IMR-90 (cell line): ENCODE data around the gene CNKSR2. TPM values are rescaled to one million over a fixed set of nuclear protein-coding genes. Genes with fewer than 3 reads are reported as not detected.

Experiments
- ATAC-seq: fragments of 200-7000 bp; cut with Tn5 transposase; 2 replicates; pipeline ENCODE4 v1.9.1; 2020; ENCODE audit warnings: low read depth, mild to moderate bottlenecking, moderate library complexity
- BruUV-seq: library from RNA; stranded (reverse); fragments of 400-500 nt; replicated peaks from 2 replicates; lab custom pipeline; 2021; lab: Mats Ljungman, UMichigan
- CTCF ChIA-PET: fragments of 300-600 bp; formaldehyde crosslinking; extraction: SDS; loops from one replicate; lab custom pipeline; 2021; ENCODE audit warnings: antibody characterized with exemption; lab: Yijun Ruan, JAX
- POLR2A ChIA-PET: fragments of 300-600 bp; sonication (Branson Sonifier 250); formaldehyde crosslinking; loops from one replicate; lab custom pipeline; 2022; ENCODE audit warnings: antibody characterized with exemption; ENCODE audit not compliant: unreplicated experiment; lab: Charles Lee
- DNase-seq: peaks from one replicate; pipeline ENCODE4 v3.0.0; 2013
- H2AFZ ChIP-seq: replicated peaks from 2 replicates; pipeline ENCODE3; 2013; ENCODE audit warnings: low read length, mild to moderate bottlenecking; ENCODE audit not compliant: poor library complexity
- H2AK5ac ChIP-seq: 2 replicates; pipeline ENCODE4 v1.6.1; 2013; ENCODE audit warnings: low read depth, low read length, inconsistent platforms
- H2AK9ac ChIP-seq: replicated peaks from 2 replicates; pipeline ENCODE3; 2013; ENCODE audit warnings: mild to moderate bottlenecking, low read depth, low read length, moderate library complexity; ENCODE audit not compliant: poor library complexity
- H2BK120ac ChIP-seq: 2 replicates; pipeline ENCODE4 v1.6.1; 2013; ENCODE audit warnings: low read depth, low read length, inconsistent platforms
- H2BK15ac ChIP-seq: 3 replicates; pipeline ENCODE4 v1.6.1; 2013; ENCODE audit warnings: low read depth, low read length, inconsistent platforms
- H2BK20ac ChIP-seq: 2 replicates; pipeline ENCODE4 v1.6.1; 2013; ENCODE audit warnings: low read depth, mild to moderate bottlenecking, inconsistent platforms, low read length, moderate library complexity
- H2BK5ac ChIP-seq: 2 replicates; pipeline ENCODE4 v1.6.1; 2013; ENCODE audit warnings: mild to moderate bottlenecking, low read depth, low read length, inconsistent platforms; ENCODE audit not compliant: poor library complexity, severe bottlenecking
- H3K14ac ChIP-seq: replicated peaks from 2 replicates; pipeline ENCODE4 v1.6.1; 2013; ENCODE audit warnings: low read depth, low read length, inconsistent platforms
- H3K18ac ChIP-seq: 2 replicates; pipeline ENCODE4 v1.6.1; 2013; ENCODE audit warnings: low read depth, low read length, control low read depth
- H3K23ac ChIP-seq: 2 replicates; pipeline ENCODE4 v1.6.1; 2013; ENCODE audit warnings: low read depth, low read length, inconsistent platforms
- H3K27ac ChIP-seq: 2 replicates; pipeline ENCODE4 v1.5.1; 2013; ENCODE audit warnings: mild to moderate bottlenecking, control low read depth, low read length; ENCODE audit not compliant: insufficient read depth
- H3K27me3 ChIP-seq: 2 replicates; pipeline ENCODE4 v1.6.1; 2013; ENCODE audit warnings: low read length; ENCODE audit not compliant: control insufficient read depth, insufficient read depth
- H3K36me3 ChIP-seq: 2 replicates; pipeline ENCODE4 v1.6.1; 2013; ENCODE audit warnings: low read length, mixed read lengths; ENCODE audit not compliant: control insufficient read depth, insufficient read depth
- H3K4ac ChIP-seq: 2 replicates; pipeline ENCODE4 v1.6.1; 2013; ENCODE audit warnings: low read depth, low read length, inconsistent platforms
- H3K4me1 ChIP-seq: 2 replicates; pipeline ENCODE4 v1.6.1; 2013; ENCODE audit warnings: low read length, mixed read lengths; ENCODE audit not compliant: control insufficient read depth, insufficient read depth
- H3K4me2 ChIP-seq: 2 replicates; pipeline ENCODE4 v1.6.1; 2013; ENCODE audit warnings: low read depth, mild to moderate bottlenecking, control low read depth, low read length, moderate library complexity
- H3K4me3 ChIP-seq: 2 replicates; pipeline ENCODE4 v1.5.1; 2013; ENCODE audit warnings: low read depth, mild to moderate bottlenecking, control low read depth, low read length, moderate library complexity; ENCODE audit not compliant: insufficient read depth
- H3K56ac ChIP-seq: 2 replicates; pipeline ENCODE4 v1.6.1; 2013; ENCODE audit warnings: low read length, inconsistent platforms; ENCODE audit not compliant: insufficient read depth; ENCODE audit errors: extremely low read depth
- H3K79me1 ChIP-seq, 2 experiments: 2 replicates each; pipeline ENCODE4 v1.6.1; 2013; ENCODE audit warnings: low read length in 2 of 2, inconsistent platforms in 1 of 2, low read depth in 1 of 2
- H3K9ac ChIP-seq: 2 replicates; pipeline ENCODE4 v1.6.1; 2013; ENCODE audit warnings: low read depth, low read length, control low read depth
- H3K9me1 ChIP-seq: 2 replicates; pipeline ENCODE4 v1.6.1; 2013; ENCODE audit warnings: low read length, inconsistent platforms; ENCODE audit not compliant: insufficient read depth
- H3K9me3 ChIP-seq: 2 replicates; pipeline ENCODE4 v1.6.1; 2013; ENCODE audit warnings: low read length; ENCODE audit not compliant: control insufficient read depth, insufficient read depth
- H4K20me1 ChIP-seq: 2 replicates; pipeline ENCODE4 v1.6.1; 2013; ENCODE audit warnings: low read length, inconsistent platforms; ENCODE audit not compliant: insufficient read depth
- H4K5ac ChIP-seq: 2 replicates; pipeline ENCODE4 v1.6.1; 2013; ENCODE audit warnings: mild to moderate bottlenecking, low read depth, low read length, control low read depth
- H4K8ac ChIP-seq, 2 experiments: 2 replicates each; pipeline ENCODE4 v1.6.1; 2013; ENCODE audit warnings: low read depth in 2 of 2, low read length in 2 of 2, control low read depth in 1 of 2, inconsistent platforms in 1 of 2
- H4K91ac ChIP-seq: 2 replicates; pipeline ENCODE4 v1.6.1; 2013; ENCODE audit warnings: low read depth, low read length, inconsistent platforms; ENCODE audit not compliant: insufficient read depth
- BHLHE40 ChIP-seq: fragments of 150-350 bp; IDR thresholded peaks from 2 replicates; pipeline ENCODE4 v1.6.1; 2016; ENCODE audit warnings: mild to moderate bottlenecking, low read depth, low read length
- CEBPB ChIP-seq: IDR thresholded peaks from 2 replicates; pipeline ENCODE4 v1.6.1; 2012; ENCODE audit warnings: low read depth, low read length, improper control_type of control experiment
- CHD1 ChIP-seq: IDR thresholded peaks from 2 replicates; pipeline ENCODE4 v1.6.1; 2012; ENCODE audit warnings: low read depth, low read length, improper control_type of control experiment
- FOS ChIP-seq: fragments of 150-350 bp; IDR thresholded peaks from 2 replicates; pipeline ENCODE4 v1.6.1; 2016; ENCODE audit warnings: low read depth, low read length
- MAFK ChIP-seq: IDR thresholded peaks from 2 replicates; pipeline ENCODE4 v1.6.1; 2012; ENCODE audit warnings: low read depth, low read length, improper control_type of control experiment
- MAZ ChIP-seq: IDR thresholded peaks from 2 replicates; pipeline ENCODE4 v1.6.1; 2012; ENCODE audit warnings: low read depth, mild to moderate bottlenecking, low read length, improper control_type of control experiment, moderate library complexity, borderline replicate concordance
- MXI1 ChIP-seq: IDR thresholded peaks from 2 replicates; pipeline ENCODE4 v1.6.1; 2012; ENCODE audit warnings: low read depth, mild to moderate bottlenecking, low read length, moderate library complexity, borderline replicate concordance
- NFE2L2 ChIP-seq: fragments of 150-350 bp; IDR thresholded peaks from 2 replicates; pipeline ENCODE4 v1.6.1; 2016; ENCODE audit warnings: low read depth, mild to moderate bottlenecking, low read length
- POLR2A ChIP-seq: IDR thresholded peaks from 2 replicates; pipeline ENCODE4 v1.6.1; 2012; ENCODE audit warnings: mild to moderate bottlenecking, low read depth, low read length
- RAD21 ChIP-seq: IDR thresholded peaks from 2 replicates; pipeline ENCODE4 v1.6.1; 2012; ENCODE audit warnings: low read length, improper control_type of control experiment
- RCOR1 ChIP-seq: IDR thresholded peaks from 2 replicates; pipeline ENCODE4 v1.6.1; 2012; ENCODE audit warnings: mild to moderate bottlenecking, low read length, improper control_type of control experiment; ENCODE audit not compliant: insufficient replicate concordance
- RFX5 ChIP-seq: IDR thresholded peaks from 2 replicates; pipeline ENCODE4 v1.8.0; 2012; ENCODE audit warnings: low read depth, mild to moderate bottlenecking, low read length, moderate library complexity
- SMC3 ChIP-seq: fragments of 150-350 bp; IDR thresholded peaks from 2 replicates; pipeline ENCODE4 v1.6.1; 2016; ENCODE audit warnings: low read depth, mild to moderate bottlenecking, antibody characterized with exemption, low read length, moderate library complexity
- WGBS, 2 experiments: methylation state at CpG; one replicate each; pipeline versions ENCODE4 v1.1.5 to v1.1.7; 2013; ENCODE audit warnings: missing lambda C conversion rate in 2 of 2; ENCODE audit not compliant: insufficient read length in 1 of 2; ENCODE audit errors: extremely low coverage in 2 of 2; 5-methylcytosine and 5-hydroxymethylcytosine counted together
- dilution Hi-C: fragments of 300-500 bp; cut with HindIII; formaldehyde crosslinking; loops from one replicate; pipeline ENCODE4 v1.14.3; 2018; ENCODE audit warnings: low sequenced_read_pairs; ENCODE audit not compliant: unreplicated experiment
- in situ Hi-C: fragments of 300-500 bp; cut with MboI; formaldehyde crosslinking; loops from 3 replicates; pipeline ENCODE4 v1.14.3; 2019; ENCODE audit warnings: low sequenced_read_pairs, inconsistent platforms, mixed read lengths
- intact Hi-C: fragments of 100-400 bp; cut with micrococcal nuclease; formaldehyde crosslinking; loops from 2 replicates; pipeline ENCODE4 v1.10.0; 2022
- polyA plus RNA-seq, 3 experiments: library from polyadenylated mRNA; depleted of rRNA; stranded (reverse); fragments of >200 nt; gene quantifications; 2 replicates each; pipeline ENCODE4 v1.2.3, GENCODE V29; 2012; ENCODE audit warnings: low replicate concordance in 1 of 3
- total RNA-seq: library from RNA; depleted of rRNA; stranded (reverse); fragments of >200 nt; gene quantifications from 2 replicates; pipeline ENCODE4 v1.2.3, GENCODE V29; 2012
- TF ChIP-seq, protein P1 (sequence below): fragments of 150-350 bp; IDR thresholded peaks from 2 replicates; pipeline ENCODE4 v1.6.1; 2017; ENCODE audit warnings: mild to moderate bottlenecking, antibody characterized with exemption, low read length, low read depth
- TF ChIP-seq, protein P2 (sequence below): conservative IDR thresholded peaks from 2 replicates; pipeline ENCODE4 v1.5.1; 2012; ENCODE audit warnings: mild to moderate bottlenecking, low read depth, low read length, improper control_type of control experiment
- TF ChIP-seq, protein P3 (sequence below): fragments of 150-350 bp; IDR thresholded peaks from 2 replicates; pipeline ENCODE4 v1.6.1; 2016; ENCODE audit warnings: low read depth, mild to moderate bottlenecking, low read length, moderate library complexity, borderline replicate concordance

The CNKSR2 gene
- total and polyA plus RNA-seq, 2 of the 4 experiments (the other 2 are of a cell fraction): 0.14 to 0.90 TPM

DNA sequence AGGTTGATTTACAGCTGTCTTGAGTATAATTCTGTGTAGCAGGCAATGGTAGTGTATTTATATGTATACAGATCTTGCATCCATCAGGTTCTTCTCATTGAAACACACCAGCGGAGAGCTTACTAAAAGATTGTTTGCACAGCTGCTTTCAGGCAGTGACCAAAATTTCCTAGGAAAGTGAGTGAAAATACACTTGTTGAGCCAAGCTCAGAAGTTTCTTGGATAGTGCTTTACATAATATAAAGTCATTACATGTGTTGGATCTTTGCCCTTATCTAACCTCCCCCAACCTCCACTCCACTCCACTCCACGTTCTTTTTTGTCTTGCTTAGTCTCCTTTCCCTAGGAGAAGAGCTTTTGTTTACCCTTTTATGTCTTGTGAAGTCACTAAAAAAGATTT, 34.1 kb downstream of the CNKSR2 start:
- H3K23ac ChIP-seq: no peak overlapping the region
- H2BK20ac ChIP-seq: no peak overlapping the region
- H4K8ac ChIP-seq: no peak overlapping the region
- H2AFZ ChIP-seq: no peak overlapping the region
- no peak overlapping the region for H3K4me3 ChIP-seq
- intact Hi-C loops: no loop called here
- POLR2A ChIA-PET: no interaction called here
- no peak overlapping the region for H2BK5ac ChIP-seq
- DNase-seq (no peak), ATAC-seq (no peak)
- no peak overlapping the region for H3K4ac ChIP-seq
- H3K27me3 ChIP-seq: no peaks in the 10 kb centered on the region
- H2AK9ac ChIP-seq: no peak overlapping the region
- no peaks in the 10 kb centered on the region for H4K20me1 ChIP-seq
- no peak overlapping the region for H3K4me2 ChIP-seq
- H2BK120ac ChIP-seq: no peak overlapping the region
- in situ Hi-C loops: no loop called here
- H2BK15ac ChIP-seq: no peak overlapping the region
- dilution Hi-C loops: no loop called here
- CTCF ChIA-PET: interaction anchor here (1.0 kb wide), 1 partner anchor 24 kb away, joined by 3 read pairs; no protein-coding TSS in a partner anchor
- BruUV-seq: no TSS peak
- no peak overlapping the region for H4K5ac ChIP-seq
- no peak overlapping the region for H3K18ac ChIP-seq
- no peaks in the 10 kb centered on the region for H3K9me1 ChIP-seq
- no peak overlapping the region for H4K91ac ChIP-seq
- H3K79me1 ChIP-seq: no peaks in the 10 kb centered on the region
- H3K36me3 ChIP-seq: no peaks in the 10 kb centered on the region
- H3K9ac ChIP-seq: no peak overlapping the region
- no peak overlapping the region for H3K14ac ChIP-seq
- no peak overlapping the region for H3K27ac ChIP-seq
- H2AK5ac ChIP-seq: no peak overlapping the region
- no peak overlapping the region for H3K56ac ChIP-seq
- no peaks in the 10 kb centered on the region for H3K9me3 ChIP-seq
- no CpG with 5 or more reads among the region's 2 CpGs for WGBS, 2 experiments
- no peaks in the 10 kb centered on the region for H3K4me1 ChIP-seq
- TF ChIP-seq NFE2L2 (no peak), RAD21 (no peak), RFX5 (no peak), SMC3 (no peak), CHD1 (no peak), CEBPB (no peak), RCOR1 (no peak), MAFK (no peak), POLR2A (no peak), MAZ (no peak), MXI1 (no peak), BHLHE40 (no peak), FOS (no peak)
- TF ChIP-seq, protein P1, sequence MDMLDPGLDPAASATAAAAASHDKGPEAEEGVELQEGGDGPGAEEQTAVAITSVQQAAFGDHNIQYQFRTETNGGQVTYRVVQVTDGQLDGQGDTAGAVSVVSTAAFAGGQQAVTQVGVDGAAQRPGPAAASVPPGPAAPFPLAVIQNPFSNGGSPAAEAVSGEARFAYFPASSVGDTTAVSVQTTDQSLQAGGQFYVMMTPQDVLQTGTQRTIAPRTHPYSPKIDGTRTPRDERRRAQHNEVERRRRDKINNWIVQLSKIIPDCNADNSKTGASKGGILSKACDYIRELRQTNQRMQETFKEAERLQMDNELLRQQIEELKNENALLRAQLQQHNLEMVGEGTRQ: no peak
- TF ChIP-seq, protein P2, sequence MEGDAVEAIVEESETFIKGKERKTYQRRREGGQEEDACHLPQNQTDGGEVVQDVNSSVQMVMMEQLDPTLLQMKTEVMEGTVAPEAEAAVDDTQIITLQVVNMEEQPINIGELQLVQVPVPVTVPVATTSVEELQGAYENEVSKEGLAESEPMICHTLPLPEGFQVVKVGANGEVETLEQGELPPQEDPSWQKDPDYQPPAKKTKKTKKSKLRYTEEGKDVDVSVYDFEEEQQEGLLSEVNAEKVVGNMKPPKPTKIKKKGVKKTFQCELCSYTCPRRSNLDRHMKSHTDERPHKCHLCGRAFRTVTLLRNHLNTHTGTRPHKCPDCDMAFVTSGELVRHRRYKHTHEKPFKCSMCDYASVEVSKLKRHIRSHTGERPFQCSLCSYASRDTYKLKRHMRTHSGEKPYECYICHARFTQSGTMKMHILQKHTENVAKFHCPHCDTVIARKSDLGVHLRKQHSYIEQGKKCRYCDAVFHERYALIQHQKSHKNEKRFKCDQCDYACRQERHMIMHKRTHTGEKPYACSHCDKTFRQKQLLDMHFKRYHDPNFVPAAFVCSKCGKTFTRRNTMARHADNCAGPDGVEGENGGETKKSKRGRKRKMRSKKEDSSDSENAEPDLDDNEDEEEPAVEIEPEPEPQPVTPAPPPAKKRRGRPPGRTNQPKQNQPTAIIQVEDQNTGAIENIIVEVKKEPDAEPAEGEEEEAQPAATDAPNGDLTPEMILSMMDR: no peak
- TF ChIP-seq, protein P3, sequence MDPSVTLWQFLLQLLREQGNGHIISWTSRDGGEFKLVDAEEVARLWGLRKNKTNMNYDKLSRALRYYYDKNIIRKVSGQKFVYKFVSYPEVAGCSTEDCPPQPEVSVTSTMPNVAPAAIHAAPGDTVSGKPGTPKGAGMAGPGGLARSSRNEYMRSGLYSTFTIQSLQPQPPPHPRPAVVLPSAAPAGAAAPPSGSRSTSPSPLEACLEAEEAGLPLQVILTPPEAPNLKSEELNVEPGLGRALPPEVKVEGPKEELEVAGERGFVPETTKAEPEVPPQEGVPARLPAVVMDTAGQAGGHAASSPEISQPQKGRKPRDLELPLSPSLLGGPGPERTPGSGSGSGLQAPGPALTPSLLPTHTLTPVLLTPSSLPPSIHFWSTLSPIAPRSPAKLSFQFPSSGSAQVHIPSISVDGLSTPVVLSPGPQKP: no peak
